GM23248 (cell line): ENCODE results near the gene KDM2A. TPM values are rescaled to one million over a fixed set of nuclear protein-coding genes. Genes with fewer than 3 reads are reported as not detected.
"Not testable (repeated sequence)": the region's sequence is repeated elsewhere in the genome, so short reads cannot be mapped to it uniquely, and the experiment has no call there.

Source experiments
- DNase-seq: peaks from one replicate; pipeline ENCODE4 v3.0.0-alpha.2; 2015
- H2AFZ ChIP-seq: fragments of 200-600 bp; sonication (generic); 2 replicates; pipeline ENCODE4 v1.6.1; 2016; ENCODE audit warnings: antibody characterized with exemption
- H3F3A ChIP-seq: fragments of 200-600 bp; sonication (generic); 2 replicates; pipeline ENCODE4 v1.6.1; 2016; ENCODE audit warnings: mild to moderate bottlenecking, antibody characterized with exemption, mixed run types; ENCODE audit not compliant: insufficient read depth
- H3K27ac ChIP-seq: fragments of 200-600 bp; sonication (generic); 2 replicates; pipeline ENCODE4 v1.5.1; 2016; ENCODE audit warnings: mild to moderate bottlenecking
- H3K27me3 ChIP-seq: fragments of 200-600 bp; sonication (generic); replicated peaks from 2 replicates; pipeline ENCODE4 v1.6.1; 2016; ENCODE audit warnings: mild to moderate bottlenecking; ENCODE audit not compliant: insufficient read depth
- H3K36me3 ChIP-seq: fragments of 200-600 bp; sonication (generic); 2 replicates; pipeline ENCODE4 v1.6.1; 2016; ENCODE audit warnings: low read depth, mild to moderate bottlenecking
- H3K4me1 ChIP-seq: fragments of 200-600 bp; sonication (generic); 2 replicates; pipeline ENCODE4 v1.6.1; 2016; ENCODE audit warnings: mild to moderate bottlenecking; ENCODE audit not compliant: insufficient read depth
- H3K4me2 ChIP-seq: fragments of 200-600 bp; sonication (generic); one replicate; pipeline ENCODE4 v1.6.1; 2016; ENCODE audit warnings: mild to moderate bottlenecking; ENCODE audit not compliant: unreplicated experiment
- H3K4me3 ChIP-seq: fragments of 200-600 bp; sonication (generic); 2 replicates; pipeline ENCODE4 v1.5.1; 2016; ENCODE audit warnings: mild to moderate bottlenecking
- H3K79me2 ChIP-seq: fragments of 200-600 bp; sonication (generic); 2 replicates; pipeline ENCODE4 v1.6.1; 2016; ENCODE audit warnings: mild to moderate bottlenecking; ENCODE audit not compliant: insufficient read depth
- H3K9ac ChIP-seq: fragments of 200-600 bp; sonication (generic); 2 replicates; pipeline ENCODE4 v1.6.1; 2016; ENCODE audit warnings: mild to moderate bottlenecking
- H3K9me2 ChIP-seq: fragments of 200-600 bp; sonication (generic); 2 replicates; pipeline ENCODE4 v1.6.1; 2016; ENCODE audit warnings: mixed run types, mild to moderate bottlenecking, moderate library complexity; ENCODE audit not compliant: insufficient read depth
- H3K9me3 ChIP-seq: fragments of 200-600 bp; sonication (generic); one replicate; pipeline ENCODE4 v1.6.1; 2017; ENCODE audit warnings: low read depth
- H4K20me1 ChIP-seq: fragments of 200-600 bp; sonication (generic); 2 replicates; pipeline ENCODE4 v1.6.0; 2016; ENCODE audit not compliant: insufficient read depth
- EZH2 ChIP-seq: fragments of 200-600 bp; sonication (generic); IDR thresholded peaks from 2 replicates; pipeline ENCODE4 v1.6.1; 2018; ENCODE audit warnings: antibody characterized with exemption, mild to moderate bottlenecking; ENCODE audit not compliant: insufficient read depth, poor library complexity, severe bottlenecking
- EZH2phosphoT487 ChIP-seq: fragments of 200-600 bp; sonication (generic); IDR thresholded peaks from 2 replicates; pipeline ENCODE4 v1.6.1; 2018; ENCODE audit warnings: antibody characterized with exemption, moderate library complexity, mild to moderate bottlenecking, low read depth; ENCODE audit not compliant: insufficient read depth
- WGBS, 2 experiments: methylation state at CpG; one replicate each; pipeline ENCODE4 v1.1.6; 2015 to 2017; ENCODE audit warnings: low lambda C conversion rate in 2 of 2, low coverage in 1 of 2; ENCODE audit errors: missing lambda C conversion rate in 2 of 2; 5-methylcytosine and 5-hydroxymethylcytosine counted together
- in situ Hi-C: fragments of 300-500 bp; cut with MboI; formaldehyde crosslinking; loops from 2 replicates; pipeline ENCODE4 v1.15.0; 2020
- polyA plus RNA-seq: library from polyadenylated mRNA; unstranded; fragments of >200 nt; fragmentation: Nextera tagmentation; extraction: Ambion mirVana; gene quantifications from 2 replicates; pipeline ENCODE4 v1.2.1, GENCODE V29; 2016
- total RNA-seq: library from RNA; depleted of rRNA; stranded (reverse); fragments of >200 nt; shearing (Covaris generic); gene quantifications from 2 replicates; pipeline ENCODE4 v1.2.3, GENCODE V29; 2014

KDM2A gene
- total and polyA plus RNA-seq, 2 experiments from 2014 or later: 12.1 to 34.4 TPM

DNA sequence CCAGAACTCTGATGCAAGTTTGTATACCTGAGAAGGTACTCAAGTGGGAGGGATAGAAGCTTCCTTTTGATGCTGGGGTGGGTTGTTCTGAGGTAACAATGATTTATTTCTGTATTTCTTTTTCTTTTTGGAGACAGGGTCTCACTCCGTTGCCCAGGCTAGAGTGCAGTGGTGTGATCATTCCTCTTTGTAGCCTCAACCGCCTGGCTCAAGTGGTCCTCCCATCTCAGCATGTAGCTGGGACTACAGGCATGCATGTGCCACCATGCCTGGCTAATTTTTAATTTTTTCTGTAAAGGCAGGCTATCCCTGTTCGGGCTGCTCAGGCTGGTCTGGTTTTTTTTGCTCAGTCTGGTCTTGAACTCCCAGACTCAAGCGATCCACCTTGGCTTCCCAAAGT is 7.9 kb downstream of the KDM2A start:
- no peak overlapping the region for H3K27ac ChIP-seq
- no peaks in the 10 kb centered on the region for H3K9me2 ChIP-seq
- DNase-seq: no peak
- no peak overlapping the region for H3K4me3 ChIP-seq
- WGBS, 2 experiments: 68 to 72% methylated on average over 4 of the region's 4 CpGs
- H4K20me1 ChIP-seq: peaks cover 10% of the 10 kb centered on the region; the same call in 1 of the 2 replicates
- 0 out of 2 replicates have a peak, but pooled peaks cover 3% of the 10 kb centered on the region for H3F3A ChIP-seq
- in situ Hi-C loops: no loop called here
- no peak overlapping the region for H3K4me2 ChIP-seq
- H2AFZ ChIP-seq: no peak overlapping the region
- H3K9me3 ChIP-seq: no peaks in the 10 kb centered on the region
- TF ChIP-seq EZH2phosphoT487 (no peak), EZH2 (no peak)
- H3K9ac ChIP-seq: no peak overlapping the region
- peaks cover 16% of the 10 kb centered on the region for H3K36me3 ChIP-seq
- peaks cover 100% of the 10 kb centered on the region for H3K79me2 ChIP-seq
- H3K4me1 ChIP-seq: peaks cover 6% of the 10 kb centered on the region; the same call in 1 of the 2 replicates
- no peaks in the 10 kb centered on the region for H3K27me3 ChIP-seq

DNA sequence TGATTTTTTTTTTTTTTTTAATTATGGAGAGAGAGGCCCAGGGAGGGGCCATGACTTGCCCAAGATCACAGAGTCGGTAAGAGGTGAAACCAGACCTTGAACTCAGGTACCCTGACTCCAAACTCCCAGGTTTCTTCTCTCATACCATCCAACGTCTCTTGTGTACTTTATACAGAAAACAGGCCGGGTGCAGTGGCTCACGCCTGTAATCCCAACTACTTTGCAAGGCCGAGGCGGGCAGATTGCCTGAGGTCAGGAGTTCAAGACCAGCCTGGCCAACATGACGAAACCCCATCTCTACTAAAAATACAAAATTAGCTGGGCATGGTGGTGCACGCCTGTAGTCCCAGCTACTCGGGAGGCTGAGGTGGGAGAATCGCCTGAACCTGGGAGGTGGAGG is 11.8 kb downstream of the KDM2A start:
- H3K79me2 ChIP-seq: peaks cover 100% of the 10 kb centered on the region
- H3K4me3 ChIP-seq, DNase-seq, H3K9me2 ChIP-seq, H3K9me3 ChIP-seq, H3K4me1 ChIP-seq, in situ Hi-C loops, H2AFZ ChIP-seq, H3K27ac ChIP-seq, H3K4me2 ChIP-seq, H3K27me3 ChIP-seq, H4K20me1 ChIP-seq, H3F3A ChIP-seq, H3K9ac ChIP-seq: not testable (repeated sequence)
- H3K36me3 ChIP-seq: peaks cover 38% of the 10 kb centered on the region
- 94 to 95% methylated on average over 10 of the region's 10 CpGs for WGBS, 2 experiments

DNA sequence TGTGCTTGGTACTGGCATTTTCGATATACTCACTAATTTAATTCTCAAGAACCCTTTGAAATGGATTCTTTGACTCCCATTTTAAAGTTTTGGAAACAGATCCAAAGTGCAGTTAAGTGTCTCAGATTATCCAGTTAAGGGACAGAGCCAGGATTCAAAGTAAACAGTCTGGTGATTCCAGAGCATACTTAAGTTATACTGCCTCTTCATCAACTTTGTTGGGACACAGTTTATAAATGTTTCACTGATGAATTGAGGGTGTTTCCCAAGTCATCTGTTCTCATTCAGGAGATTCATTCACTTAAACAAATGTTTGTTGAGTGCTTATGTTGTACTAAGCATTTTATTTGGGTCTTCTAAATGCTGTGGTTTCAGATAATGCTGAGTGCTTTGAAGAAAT is 17.1 kb downstream of the KDM2A start:
- Histone ChIP-seq H3K9me2 (no peaks in the 10 kb centered on the region), H3K27ac (no peak overlapping the region), H3K36me3 (peaks cover 53% of the 10 kb centered on the region; the same call in 1 of the 2 replicates), H2AFZ (no peak overlapping the region), H3K4me3 (no peak overlapping the region), H3K4me2 (no peak overlapping the region), H3K27me3 (no peaks in the 10 kb centered on the region), H4K20me1 (peaks cover 4% of the 10 kb centered on the region; the same call in 1 of the 2 replicates), H3F3A (no peaks in the 10 kb centered on the region), H3K9ac (no peak overlapping the region), H3K4me1 (no peaks in the 10 kb centered on the region), H3K79me2 (peaks cover 100% of the 10 kb centered on the region), H3K9me3 (no peaks in the 10 kb centered on the region)
- DNase-seq: no peak
- TF ChIP-seq EZH2phosphoT487 (no peak), EZH2 (no peak)
- 87 to 95% methylated on average over 1 of the region's 1 CpG for WGBS, 2 experiments
- in situ Hi-C loops: no loop called here

DNA sequence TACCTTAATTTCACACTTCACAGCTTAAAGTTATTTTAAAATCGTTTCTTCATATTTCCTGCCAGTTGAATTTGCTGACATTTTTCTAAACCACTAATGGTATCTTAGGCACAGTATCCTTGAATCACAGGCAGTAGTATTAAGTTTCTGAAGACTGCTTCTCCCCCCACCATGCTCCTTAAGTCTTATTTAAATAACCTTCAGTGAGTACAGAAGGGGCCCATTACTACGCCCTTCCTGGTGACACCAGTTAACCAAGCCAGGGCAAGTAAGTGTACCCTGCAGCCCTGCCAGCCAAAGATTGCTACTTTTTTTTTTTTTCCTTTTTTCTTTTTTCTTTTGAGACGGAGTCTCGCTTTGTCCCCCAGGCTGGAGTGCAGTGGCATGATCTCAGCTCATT is 19.9 kb downstream of the KDM2A start:
- no peak overlapping the region for H3K4me2 ChIP-seq
- H3K36me3 ChIP-seq: peaks cover 37% of the 10 kb centered on the region; the same call in 1 of the 2 replicates
- peaks cover 97% of the 10 kb centered on the region for H3K79me2 ChIP-seq
- in situ Hi-C loops: no loop called here
- H3K27ac ChIP-seq: no peak overlapping the region
- no peak for DNase-seq
- no peaks in the 10 kb centered on the region for H3K27me3 ChIP-seq
- no peaks in the 10 kb centered on the region for H3K9me3 ChIP-seq
- 96 to 98% methylated on average over 3 to 4 of the region's 4 CpGs for WGBS, 2 experiments
- TF ChIP-seq EZH2 (no peak), EZH2phosphoT487 (no peak)
- H4K20me1 ChIP-seq: peaks cover 8% of the 10 kb centered on the region
- H3K9me2 ChIP-seq: no peaks in the 10 kb centered on the region
- H2AFZ ChIP-seq: no peak overlapping the region
- H3K4me3 ChIP-seq: no peak overlapping the region
- H3F3A ChIP-seq: no peaks in the 10 kb centered on the region
- no peak overlapping the region for H3K9ac ChIP-seq
- H3K4me1 ChIP-seq: no peaks in the 10 kb centered on the region

DNA sequence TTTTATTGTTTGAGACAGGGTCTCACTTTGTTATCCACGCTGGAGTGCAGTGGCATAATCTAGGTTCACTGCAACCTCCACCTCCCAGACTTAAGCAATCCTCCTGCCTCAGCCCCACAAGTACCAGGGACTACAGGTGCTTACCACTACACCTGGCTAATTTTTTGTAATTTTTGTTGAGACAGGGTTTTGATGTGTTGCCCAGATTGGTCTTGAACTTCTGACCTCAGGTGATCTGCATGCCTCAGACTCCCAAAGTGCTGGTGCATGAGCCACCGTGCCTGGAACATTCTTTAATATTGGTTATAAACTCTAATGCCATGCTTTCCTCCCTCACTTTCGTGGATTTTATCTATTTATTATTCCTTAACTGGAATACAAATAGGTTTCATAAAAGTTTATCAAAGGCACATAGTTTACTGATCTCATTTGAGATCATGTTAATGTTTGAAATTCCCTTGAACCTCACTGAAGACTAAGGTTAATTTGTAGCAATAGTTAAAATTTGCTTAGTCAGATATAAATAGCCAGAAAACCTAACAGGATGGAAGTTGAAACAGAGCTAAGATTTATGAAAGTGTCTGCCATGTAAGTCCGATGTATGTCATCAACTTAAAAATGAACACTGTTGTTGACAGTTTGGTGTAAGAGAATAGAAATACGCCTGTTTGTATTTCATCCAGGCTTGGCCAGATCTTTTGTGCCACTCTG is 27.6 kb downstream of the KDM2A start:
- no peaks in the 10 kb centered on the region for H3F3A ChIP-seq
- H3K4me2 ChIP-seq: no peak overlapping the region
- in situ Hi-C loops: no loop called here
- H3K27ac ChIP-seq: no peak overlapping the region
- no peak overlapping the region for H3K9ac ChIP-seq
- no peak overlapping the region for H2AFZ ChIP-seq
- DNase-seq: no peak
- WGBS, 2 experiments: 93 to 97% methylated on average over 5 of the region's 5 CpGs
- peaks cover 19% of the 10 kb centered on the region; the same call in 1 of the 2 replicates for H3K36me3 ChIP-seq
- no peak for TF ChIP-seq EZH2
- no peak for TF ChIP-seq EZH2phosphoT487
- peaks cover 97% of the 10 kb centered on the region for H3K79me2 ChIP-seq
- peaks cover 18% of the 10 kb centered on the region for H4K20me1 ChIP-seq
- H3K9me2 ChIP-seq: no peaks in the 10 kb centered on the region
- H3K4me3 ChIP-seq: no peak overlapping the region
- H3K9me3 ChIP-seq: no peaks in the 10 kb centered on the region
- H3K4me1 ChIP-seq: no peaks in the 10 kb centered on the region
- H3K27me3 ChIP-seq: no peaks in the 10 kb centered on the region
